Endothelial cell of umbilical vein (primary cell): ENCODE data around the gene SPTBN4. TPM values are rescaled to one million over a fixed set of nuclear protein-coding genes. Genes with fewer than 3 reads are reported as not detected.

Experiments
- BruUV-seq: library from RNA; stranded (reverse); fragments of 400-500 nt; replicated peaks from 2 replicates; lab custom pipeline; 2021; lab: Mats Ljungman, UMichigan
- CTCF ChIA-PET: fragments of 300-600, 350-600 bp; sonication (Branson Sonifier 250); formaldehyde crosslinking; loops from one replicate; lab custom pipeline; 2021; ENCODE audit warnings: antibody characterized with exemption, inconsistent platforms; lab: Charles Lee
- POLR2A ChIA-PET: fragments of 300-600, 350-600 bp; sonication (Branson Sonifier 250); formaldehyde crosslinking; loops from one replicate; lab custom pipeline; 2021; ENCODE audit warnings: antibody characterized with exemption, inconsistent platforms; lab: Charles Lee
- DNase-seq: peaks from one replicate; pipeline ENCODE4 v3.0.0-alpha.2; 2011; ENCODE audit warnings: low read depth, low spot score
- FAIRE-seq: peaks from 2 replicates; lab custom pipeline; 2011; peaks lifted over from hg19 to GRCh38; lab: Jason Lieb, UNC
- H2AFZ ChIP-seq: 2 replicates; pipeline ENCODE4 v1.6.0; 2012; ENCODE audit warnings: low read depth, low read length, control low read depth, inconsistent platforms
- H3K27ac ChIP-seq: 2 replicates; pipeline ENCODE4 v1.5.1; 2011; ENCODE audit warnings: low read depth, mild to moderate bottlenecking, control low read depth, low read length, moderate library complexity; ENCODE audit not compliant: insufficient read depth
- H3K27me3 ChIP-seq, 2 experiments: 2 replicates each; pipeline versions ENCODE4 v1.6.0 to v1.6.1; 2011; ENCODE audit warnings: low read length in 2 of 2, mixed read lengths in 1 of 2; ENCODE audit not compliant: control insufficient read depth in 2 of 2, insufficient read depth in 2 of 2
- H3K36me3 ChIP-seq, 2 experiments: 2 replicates in 1 of 2; 3 replicates in 1 of 2; pipeline ENCODE4 v1.5.1; 2011; ENCODE audit warnings: low read length in 2 of 2, mild to moderate bottlenecking in 1 of 2, moderate library complexity in 1 of 2; ENCODE audit not compliant: control insufficient read depth in 2 of 2, insufficient read depth in 2 of 2; ENCODE audit errors: extremely low read depth in 1 of 2
- H3K4me1 ChIP-seq: 3 replicates; pipeline ENCODE4 v1.5.1; 2011; ENCODE audit warnings: mild to moderate bottlenecking, low read length; ENCODE audit not compliant: control insufficient read depth, insufficient read depth; ENCODE audit errors: extremely low read depth
- H3K4me2 ChIP-seq: 2 replicates; pipeline ENCODE4 v1.6.1; 2011; ENCODE audit warnings: low read length, control low read depth, mixed read lengths; ENCODE audit not compliant: insufficient read depth
- H3K4me3 ChIP-seq, 3 experiments: fragments of 200-600 bp in 1 of 3; sonication (generic), shearing (Covaris generic) in 1 of 3; replicated peaks in 1 of 3; 2 replicates each; pipeline ENCODE4 v1.5.1; 2011 to 2016; ENCODE audit warnings: control low read depth in 3 of 3, low read length in 3 of 3, mild to moderate bottlenecking in 2 of 3, inconsistent platforms in 1 of 3, low read depth in 1 of 3, moderate library complexity in 1 of 3; ENCODE audit not compliant: insufficient read depth in 1 of 3
- H3K79me2 ChIP-seq: 2 replicates; pipeline ENCODE4 v1.6.0; 2012; ENCODE audit warnings: low read length, inconsistent platforms; ENCODE audit not compliant: control insufficient read depth, insufficient read depth
- H3K9ac ChIP-seq: replicated peaks from 2 replicates; pipeline ENCODE3; 2011; ENCODE audit warnings: low read length, control low read depth; ENCODE audit not compliant: insufficient read depth; ENCODE audit errors: extremely low read depth
- H3K9me1 ChIP-seq: replicated peaks from 3 replicates; pipeline ENCODE4 v1.6.0; 2011; ENCODE audit warnings: mild to moderate bottlenecking, low read length; ENCODE audit not compliant: control insufficient read depth, insufficient read depth; ENCODE audit errors: extremely low read depth
- H3K9me3 ChIP-seq: replicated peaks from 2 replicates; pipeline ENCODE4 v1.5.1; 2012; ENCODE audit warnings: low read length, inconsistent platforms; ENCODE audit not compliant: control insufficient read depth, insufficient read depth
- H4K20me1 ChIP-seq: replicated peaks from 2 replicates; pipeline ENCODE3; 2011; ENCODE audit warnings: mild to moderate bottlenecking, low read length; ENCODE audit not compliant: control insufficient read depth, insufficient read depth; ENCODE audit errors: extremely low read depth
- GATA2 ChIP-seq: IDR thresholded peaks from 2 replicates; pipeline ENCODE4 v1.7.0; 2011; ENCODE audit warnings: low read depth, mild to moderate bottlenecking, moderate library complexity, mixed read lengths, low read length; ENCODE audit not compliant: insufficient read length, insufficient read depth
- JUN ChIP-seq: IDR thresholded peaks from 2 replicates; pipeline ENCODE4 v1.6.1; 2011; ENCODE audit warnings: borderline replicate concordance, low read depth; ENCODE audit not compliant: insufficient read length, insufficient read depth
- POLR2A ChIP-seq: IDR thresholded peaks from 2 replicates; pipeline ENCODE4 v1.6.1; 2012; ENCODE audit warnings: low read depth, mild to moderate bottlenecking, control low read depth, low read length
- POLR2AphosphoS5 ChIP-seq: IDR thresholded peaks from 2 replicates; pipeline ENCODE4 v1.6.1; 2012; ENCODE audit warnings: low read depth, mild to moderate bottlenecking, control low read depth, low read length, moderate library complexity; ENCODE audit not compliant: insufficient read depth
- dilution Hi-C: fragments of 300-500 bp; cut with MboI; formaldehyde crosslinking; loops from one replicate; pipeline ENCODE4 v1.15.0; 2019; ENCODE audit warnings: low sequenced_read_pairs; ENCODE audit not compliant: extremely low pct_ligation_motif_present
- intact Hi-C: fragments of 100-400 bp; cut with micrococcal nuclease; formaldehyde crosslinking; loops from one replicate; pipeline ENCODE4 v1.10.0; 2022
- polyA plus RNA-seq, 4 experiments: library from polyadenylated mRNA; depleted of rRNA in 3 of 4; stranded (reverse) in 3 of 4; unstranded in 1 of 4; fragments of >200 nt; gene quantifications; 2 replicates each; pipeline versions ENCODE4 v1.2.1 to v1.2.3, GENCODE V29; 2011 to 2012; ENCODE audit warnings: missing spikeins in 1 of 4
- total RNA-seq: library from RNA; stranded (reverse); gene quantifications from 2 replicates; pipeline ENCODE4 v1.2.3, GENCODE V29; 2021
- TF ChIP-seq, protein P1 (sequence below), 2 donors: IDR thresholded peaks; 1 replicate in 1 of 2; 2 replicates in 1 of 2; pipeline ENCODE4 v1.5.1; 2011; ENCODE audit warnings: low read length in 2 of 2, mild to moderate bottlenecking in 2 of 2, moderate library complexity in 2 of 2, control low read depth in 1 of 2, inconsistent platforms in 1 of 2, low read depth in 1 of 2; ENCODE audit not compliant: insufficient read depth in 1 of 2; ENCODE audit errors: extremely low read depth in 1 of 2
- TF ChIP-seq, protein P2 (sequence below): IDR thresholded peaks from 2 replicates; pipeline ENCODE4 v1.6.1; 2011; ENCODE audit not compliant: insufficient read depth, insufficient read length

SPTBN4 gene
- total and polyA plus RNA-seq, 2 donors (not counting 3 experiments of a cell fraction or from before 2014, with no cell fraction given): 0.33 TPM; not detected in 1

DNA sequence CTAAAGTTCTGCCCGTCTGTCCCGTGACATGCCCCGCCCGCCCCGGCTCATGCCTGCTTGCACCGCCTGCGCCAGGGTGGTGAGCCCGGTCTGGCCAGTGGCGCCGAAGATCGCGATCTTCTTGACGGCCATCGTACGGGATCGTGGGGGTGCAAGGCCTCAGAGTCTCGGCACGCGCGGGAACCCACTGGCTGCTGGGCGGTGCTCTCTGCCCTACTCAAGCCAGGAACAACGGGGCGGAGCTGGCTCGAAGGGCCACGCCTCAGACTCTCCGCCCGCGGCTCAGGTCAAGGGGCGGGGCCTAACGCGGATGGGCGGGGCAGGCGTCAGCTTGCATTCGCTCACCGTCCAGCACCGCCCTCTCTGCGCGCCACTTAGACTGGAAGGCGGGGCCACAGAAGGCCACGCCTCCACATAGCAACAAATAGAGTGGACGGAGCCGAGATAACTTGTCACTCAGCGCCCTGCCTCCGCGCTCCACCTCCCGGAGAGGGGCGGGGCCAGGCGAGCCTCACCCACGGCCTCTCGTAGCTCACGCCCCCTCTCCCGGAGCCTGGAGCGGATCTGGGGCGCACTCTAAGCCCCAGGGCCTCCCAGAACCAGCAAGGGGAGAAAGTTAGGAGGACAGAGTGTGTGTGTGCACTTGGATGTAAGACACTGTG, 1.1 kb upstream of the SPTBN4 start, which contains the start of gene BLVRB:
TSS of gene BLVRB (minus strand) at position 189 of the 662 bp plus-strand sequence. CDS start at position 132, 57 bp downstream.
- FAIRE-seq (peak; percentile 97), DNase-seq (peak; percentile 100)
- no peaks in the 10 kb centered on the region for H4K20me1 ChIP-seq
- peak within 1 kb of the TSS; percentile 62 for H3K9ac ChIP-seq
- TF ChIP-seq POLR2A (no peak), POLR2AphosphoS5 (peak; percentile 35), GATA2 (no peak), JUN (no peak)
- TF ChIP-seq, protein P1, sequence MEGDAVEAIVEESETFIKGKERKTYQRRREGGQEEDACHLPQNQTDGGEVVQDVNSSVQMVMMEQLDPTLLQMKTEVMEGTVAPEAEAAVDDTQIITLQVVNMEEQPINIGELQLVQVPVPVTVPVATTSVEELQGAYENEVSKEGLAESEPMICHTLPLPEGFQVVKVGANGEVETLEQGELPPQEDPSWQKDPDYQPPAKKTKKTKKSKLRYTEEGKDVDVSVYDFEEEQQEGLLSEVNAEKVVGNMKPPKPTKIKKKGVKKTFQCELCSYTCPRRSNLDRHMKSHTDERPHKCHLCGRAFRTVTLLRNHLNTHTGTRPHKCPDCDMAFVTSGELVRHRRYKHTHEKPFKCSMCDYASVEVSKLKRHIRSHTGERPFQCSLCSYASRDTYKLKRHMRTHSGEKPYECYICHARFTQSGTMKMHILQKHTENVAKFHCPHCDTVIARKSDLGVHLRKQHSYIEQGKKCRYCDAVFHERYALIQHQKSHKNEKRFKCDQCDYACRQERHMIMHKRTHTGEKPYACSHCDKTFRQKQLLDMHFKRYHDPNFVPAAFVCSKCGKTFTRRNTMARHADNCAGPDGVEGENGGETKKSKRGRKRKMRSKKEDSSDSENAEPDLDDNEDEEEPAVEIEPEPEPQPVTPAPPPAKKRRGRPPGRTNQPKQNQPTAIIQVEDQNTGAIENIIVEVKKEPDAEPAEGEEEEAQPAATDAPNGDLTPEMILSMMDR (IDR thresholded peaks at IDR 0.05; ENCODE audit: extremely low read depth in 1 of 2, insufficient read depth in 1 of 2, low read depth in 1 of 2, low read length in 2 of 2): no peak
- TF ChIP-seq, protein P2, sequence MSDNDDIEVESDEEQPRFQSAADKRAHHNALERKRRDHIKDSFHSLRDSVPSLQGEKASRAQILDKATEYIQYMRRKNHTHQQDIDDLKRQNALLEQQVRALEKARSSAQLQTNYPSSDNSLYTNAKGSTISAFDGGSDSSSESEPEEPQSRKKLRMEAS: peak; percentile 5
- dilution Hi-C loops (no loop called here), intact Hi-C loops (loop anchor here (1.0 to 5.0 kb wide), 4 partner anchors 57 to 180 kb away; partner anchors contain the start of genes AKT2, C19orf47 and PLD3)
- peak within 1 kb of the TSS; percentile 14 to 69 (median 49) for H3K4me3 ChIP-seq
- peak within 1 kb of the TSS; percentile 75 for H2AFZ ChIP-seq
- no peaks in the 10 kb centered on the region for H3K36me3 ChIP-seq
- no peaks in the 10 kb centered on the region for H3K79me2 ChIP-seq
- peaks cover 14% of the 10 kb centered on the region for H3K4me1 ChIP-seq
- ChIA-PET CTCF (interaction anchor here (0.6 to 4.4 kb wide), 18 partner anchors 9 to 341 kb away, joined by 3 to 44 read pairs (median 4); partner anchors contain the start of genes LTBP4 and SERTAD1), POLR2A (interaction anchor here (0.6 to 2.4 kb wide), 4 partner anchors 22 to 287 kb away, joined by 3 to 13 read pairs (median 8); partner anchors contain the start of genes SERTAD1 and SERTAD3)
- peak within 1 kb of the TSS; percentile 30 for H3K4me2 ChIP-seq
- H3K27me3 ChIP-seq: peaks cover 2 to 5% of the 10 kb centered on the region in 2 experiments
- BruUV-seq: no TSS peak
- H3K27ac ChIP-seq: peak within 1 kb of the TSS; percentile 47
- H3K9me3 ChIP-seq: no peaks in the 10 kb centered on the region
- no peaks in the 10 kb centered on the region for H3K9me1 ChIP-seq
